Measurements from ENCODE around the gene ZMYM4. TPM values are rescaled to one million over a fixed set of nuclear protein-coding genes. Genes with fewer than 3 reads are reported as not detected.
A peak's percentile ranks its signal among the peaks of the same experiment; 100 is the strongest.

The ZMYM4 gene
- 30.8 and 36.3 TPM in 2 replicates for polyA plus RNA-seq (2011; rRNA removed)
- 4.9 and 5.5 TPM in 2 replicates for polyA plus RNA-seq (2012; cell fraction: cytosol; rRNA removed)
- 4.1 and 5.7 TPM in 2 replicates for polyA plus RNA-seq (2012; cell fraction: nucleus; rRNA removed)
- polyA plus RNA-seq (2017; fragmentation: RNase III; extraction: RNeasy Plus Mini Kit Qiagen cat#74134 plus additional on column Dnase treatment) = 12.2 to 12.7 TPM (median 12.6 TPM) in 3 replicates
- 28.9 and 33.2 TPM in 2 replicates for polyA minus RNA-seq (2011; rRNA and poly(A)+ RNA removed)

GRCh38 chr1:35268282-35269200 lies at the start of gene ZMYM4:
Gene ZMYM4, plus strand, starts transcription at chr1:35268709. Its CDS starts 338 bp downstream, at chr1:35269047.
- FAIRE-seq (no peak), DNase-seq (ENCODE audit: low read depth in 1 of 2, low spot score in 1 of 2) (peak; percentile 90 to 99), ATAC-seq (peak; percentile 94 to 96)
- Histone ChIP-seq H3K27ac (peak within 1 kb of the TSS; percentile 98 to 100), H3K4me1 (peaks cover 24% of the 10 kb centered on the region), H3K9me3 (no peaks in the 10 kb centered on the region), H3K4me2 (peak within 1 kb of the TSS; percentile 68), H3K4me3 (peak within 1 kb of the TSS; percentile 87)
- 6% methylated on average over 12 of the region's 65 CpGs for WGBS (ENCODE audit: missing lambda C conversion rate)
- ChIA-PET CTCF (interaction anchor here (0.9 to 1.3 kb wide), 2 partner anchors 20 to 67 kb away, joined by 3 read pairs; no protein-coding TSS in a partner anchor), POLR2A (interaction anchor here (0.7 to 1.0 kb wide), 3 partner anchors 10 to 76 kb away, joined by 3 to 5 read pairs (median 3); partner anchors contain the start of gene SFPQ)
- TF ChIP-seq PHF8 (IDR thresholded peaks at IDR 0.05; ENCODE audit: borderline replicate concordance, low read depth) = peak; percentile 82
- TF ChIP-seq HOXB5 (CRISPR knock-in tag; IDR thresholded peaks at IDR 0.05) = no peak
- no peak for TF ChIP-seq SMC3 (IDR thresholded peaks at IDR 0.05)
- no peak for TF ChIP-seq EHMT2 (IDR thresholded peaks at IDR 0.05; ENCODE audit: low read depth)
- TF ChIP-seq FOXS1 (CRISPR knock-in tag; IDR thresholded peaks at IDR 0.05) = no peak
- no peak for TF ChIP-seq FOSL2 (IDR thresholded peaks at IDR 0.05)
- no peak for TF ChIP-seq FOSL2 (CRISPR knock-in tag; IDR thresholded peaks at IDR 0.05)
- peak in 1 of 2 experiments; percentile 80; a peak in 3 of 5 replicates for TF ChIP-seq JUN (IDR thresholded peaks at IDR 0.05)
- TF ChIP-seq MAZ (IDR thresholded peaks at IDR 0.05; ENCODE audit: borderline replicate concordance, low read depth, low read length) = no peak
- TF ChIP-seq HMGXB4 (CRISPR knock-in tag; IDR thresholded peaks at IDR 0.05; ENCODE audit: borderline replicate concordance) = 0 out of 2 replicates have a peak, but pooled peaks have one; percentile 18
- peak; percentile 46; the same call in 1 of the 2 replicates for TF ChIP-seq E2F6 (IDR thresholded peaks at IDR 0.05; ENCODE audit: borderline replicate concordance, low read depth)
- peak; percentile 56; the same call in 1 of the 2 replicates for TF ChIP-seq MAX (IDR thresholded peaks at IDR 0.05)
- TF ChIP-seq ELK1 (IDR thresholded peaks at IDR 0.05; ENCODE audit: low read depth, low read length) = no peak
- TF ChIP-seq HES2 (IDR thresholded peaks at IDR 0.05) = no peak
- no peak for TF ChIP-seq CHD4 (IDR thresholded peaks at IDR 0.05; ENCODE audit: borderline replicate concordance)
- no peak for TF ChIP-seq FOSB (CRISPR knock-in tag; IDR thresholded peaks at IDR 0.05)
- no peak for TF ChIP-seq CTCF (IDR thresholded peaks at IDR 0.05)
- no peak for TF ChIP-seq BCL3 (IDR thresholded peaks at IDR 0.05)
- TF ChIP-seq TFCP2L1 (CRISPR knock-in tag; IDR thresholded peaks at IDR 0.05) = no peak
- TF ChIP-seq ZFP36 (IDR thresholded peaks at IDR 0.05; ENCODE audit: borderline replicate concordance, partially characterized antibody) = no peak
- TF ChIP-seq RCOR1 (IDR thresholded peaks at IDR 0.05; ENCODE audit: low read depth, low read length) = no peak
- no peak for TF ChIP-seq REST (IDR thresholded peaks at IDR 0.05)
- TF ChIP-seq HOXA7 (CRISPR knock-in tag; IDR thresholded peaks at IDR 0.05) = no peak
- peak; percentile 44 for TF ChIP-seq CHD2 (IDR thresholded peaks at IDR 0.05; ENCODE audit: low read length, partially characterized antibody)
- TF ChIP-seq BHLHE40 (IDR thresholded peaks at IDR 0.05; ENCODE audit: low read depth, low read length) = no peak
- peak; percentile 19 for TF ChIP-seq POLR2A (IDR thresholded peaks at IDR 0.05; ENCODE audit: low read length)

Measured in A549 (cell line).